Measurements from ENCODE around the gene NXPH1. TPM values are rescaled to one million over a fixed set of nuclear protein-coding genes. Genes with fewer than 3 reads are reported as not detected.

NXPH1 gene
- polyA plus RNA-seq, 1 of the 3 experiments (the other 2 are of a cell fraction) = not detected

GRCh38 chr7:8615019-8615418, 181.6 kb downstream of the NXPH1 start:
- DNase-seq = no peak
- Histone ChIP-seq H3K9me2 (no peaks in the 10 kb centered on the region), H3K4me3 (ENCODE audit: low read depth in 2 of 2, low read length in 1 of 2) (no peak overlapping the region), H4K20me1 (ENCODE audit: insufficient read depth) (no peaks in the 10 kb centered on the region), H3K4me1 (ENCODE audit: control insufficient read depth in 1 of 2, insufficient read depth in 2 of 2, low read depth in 1 of 2, low read length in 1 of 2) (peaks cover 0 to 3% of the 10 kb centered on the region in 2 experiments; a peak in 1 of 4 replicates), H3K36me3 (replicated peaks in 1 of 2; ENCODE audit: control insufficient read depth in 1 of 2, insufficient read depth in 2 of 2, low read length in 1 of 2) (no peaks in the 10 kb centered on the region), H2AFZ (ENCODE audit: low read depth) (no peak overlapping the region), H3K9me3 (no peaks in the 10 kb centered on the region), H3K9ac (no peak overlapping the region), H3F3A (replicated peaks; ENCODE audit: insufficient read depth) (no peaks in the 10 kb centered on the region), H3K4me2 (no peak overlapping the region), H3K79me2 (ENCODE audit: insufficient read depth) (no peaks in the 10 kb centered on the region), H3K27ac (ENCODE audit: low read depth in 2 of 2, low read length in 1 of 2) (no peak overlapping the region), H3K27me3 (ENCODE audit: insufficient read depth) (no peaks in the 10 kb centered on the region)
- CTCF ChIA-PET = interaction anchor here (0.8 to 1.8 kb wide), 3 partner anchors 10 to 196 kb away, joined by 3 to 4 read pairs (median 3); no protein-coding TSS in a partner anchor
- TF ChIP-seq RAD21 (IDR thresholded peaks at IDR 0.05; ENCODE audit: low read length) (no peak), IRF3 (IDR thresholded peaks at IDR 0.05; ENCODE audit: low read depth, low read length) (no peak), SIN3A (IDR thresholded peaks at IDR 0.05; ENCODE audit: borderline replicate concordance, low read depth, low read length) (no peak), CHD2 (IDR thresholded peaks at IDR 0.05; ENCODE audit: low read length, partially characterized antibody) (no peak), GABPA (IDR thresholded peaks at IDR 0.05; ENCODE audit: low read depth) (no peak), YY1 (IDR thresholded peaks at IDR 0.05; ENCODE audit: low read depth) (no peak), EP300 (IDR thresholded peaks at IDR 0.05; ENCODE audit: borderline replicate concordance in 1 of 2, low read depth in 1 of 2, low read length in 1 of 2) (no peak), CTCF (IDR thresholded peaks at IDR 0.05) (no peak)
- POLR2A ChIA-PET = no interaction called here
- 37% methylated on average over 5 of the region's 5 CpGs for WGBS (ENCODE audit: low lambda C conversion rate)

GRCh38 chr7:8618441-8619070, 185.1 kb downstream of the NXPH1 start:
- no peak for DNase-seq

More at GRCh38 chr7:8618441-8619070, 185.1 kb downstream of the NXPH1 start:
- WGBS (ENCODE audit: low lambda C conversion rate) = 40% methylated on average over 1 of the region's 1 CpG
- TF ChIP-seq MEF2A (IDR thresholded peaks at IDR 0.05; ENCODE audit: borderline replicate concordance, low read depth) (no peak), SIN3A (IDR thresholded peaks at IDR 0.05; ENCODE audit: borderline replicate concordance, low read depth, low read length) (no peak), FOXJ3 (CRISPR knock-in tag; IDR thresholded peaks at IDR 0.05) (no peak), PBX3 (IDR thresholded peaks at IDR 0.05) (no peak), SMC3 (IDR thresholded peaks at IDR 0.05; ENCODE audit: low read depth, low read length) (no peak), MXI1 (IDR thresholded peaks at IDR 0.05; ENCODE audit: low read depth, low read length) (no peak), POLR2AphosphoS5 (IDR thresholded peaks at IDR 0.05; ENCODE audit: low read depth, low read length) (no peak), TAF1 (IDR thresholded peaks at IDR 0.05; ENCODE audit: borderline replicate concordance, low read depth, low read length) (no peak), EP300 (IDR thresholded peaks at IDR 0.05; ENCODE audit: borderline replicate concordance in 1 of 2, low read depth in 1 of 2, low read length in 1 of 2) (no peak), IRF3 (IDR thresholded peaks at IDR 0.05; ENCODE audit: low read depth, low read length) (no peak)
- ChIA-PET CTCF (interaction anchor here (0.9 to 1.4 kb wide), 3 partner anchors 11 to 25 kb away, joined by 3 to 7 read pairs (median 3); no protein-coding TSS in a partner anchor), POLR2A (no interaction called here)
- H3K4me3 ChIP-seq (ENCODE audit: low read depth in 2 of 2, low read length in 1 of 2) = no peak overlapping the region
- H3K36me3 ChIP-seq (replicated peaks in 1 of 2; ENCODE audit: control insufficient read depth in 1 of 2, insufficient read depth in 2 of 2, low read length in 1 of 2) = no peaks in the 10 kb centered on the region
- no peak overlapping the region for H2AFZ ChIP-seq (ENCODE audit: low read depth)
- H4K20me1 ChIP-seq (ENCODE audit: insufficient read depth) = no peaks in the 10 kb centered on the region
- H3K9me3 ChIP-seq = no peaks in the 10 kb centered on the region
- H3K9me2 ChIP-seq = no peaks in the 10 kb centered on the region
- H3K4me1 ChIP-seq (ENCODE audit: control insufficient read depth in 1 of 2, insufficient read depth in 2 of 2, low read depth in 1 of 2, low read length in 1 of 2) = no peaks in the 10 kb centered on the region; a peak in 1 of 4 replicates
- no peak overlapping the region for H3K4me2 ChIP-seq
- H3K79me2 ChIP-seq (ENCODE audit: insufficient read depth) = no peaks in the 10 kb centered on the region
- H3K27me3 ChIP-seq (ENCODE audit: insufficient read depth) = no peaks in the 10 kb centered on the region
- no peak overlapping the region for H3K27ac ChIP-seq (ENCODE audit: low read depth in 2 of 2, low read length in 1 of 2)
- H3F3A ChIP-seq (replicated peaks; ENCODE audit: insufficient read depth) = no peaks in the 10 kb centered on the region
- H3K9ac ChIP-seq = no peak overlapping the region

All from SK-N-SH (cell line).